IMR-90 (cell line): Measurements from ENCODE around the gene PRKCE. TPM values are rescaled to one million over a fixed set of nuclear protein-coding genes. Genes with fewer than 3 reads are reported as not detected.
A peak's percentile ranks its signal among the peaks of the same experiment; 100 is the strongest.

Experiments used
- ATAC-seq: fragments of 200-7000 bp; cut with Tn5 transposase; 2 replicates; pipeline ENCODE4 v1.9.1; 2020; ENCODE audit warnings: low read depth, mild to moderate bottlenecking, moderate library complexity
- BruUV-seq: library from RNA; stranded (reverse); fragments of 400-500 nt; replicated peaks from 2 replicates; lab custom pipeline; 2021; lab: Mats Ljungman, UMichigan
- CTCF ChIA-PET: fragments of 300-600 bp; formaldehyde crosslinking; extraction: SDS; loops from one replicate; lab custom pipeline; 2021; ENCODE audit warnings: antibody characterized with exemption; lab: Yijun Ruan, JAX
- POLR2A ChIA-PET: fragments of 300-600 bp; sonication (Branson Sonifier 250); formaldehyde crosslinking; loops from one replicate; lab custom pipeline; 2022; ENCODE audit warnings: antibody characterized with exemption; ENCODE audit not compliant: unreplicated experiment; lab: Charles Lee
- DNase-seq: peaks from one replicate; pipeline ENCODE4 v3.0.0; 2013
- H2AFZ ChIP-seq: replicated peaks from 2 replicates; pipeline ENCODE3; 2013; ENCODE audit warnings: low read length, mild to moderate bottlenecking; ENCODE audit not compliant: poor library complexity
- H2AK5ac ChIP-seq: 2 replicates; pipeline ENCODE4 v1.6.1; 2013; ENCODE audit warnings: low read depth, low read length, inconsistent platforms
- H2AK9ac ChIP-seq: replicated peaks from 2 replicates; pipeline ENCODE3; 2013; ENCODE audit warnings: mild to moderate bottlenecking, low read depth, low read length, moderate library complexity; ENCODE audit not compliant: poor library complexity
- H2BK120ac ChIP-seq: 2 replicates; pipeline ENCODE4 v1.6.1; 2013; ENCODE audit warnings: low read depth, low read length, inconsistent platforms
- H2BK15ac ChIP-seq: 3 replicates; pipeline ENCODE4 v1.6.1; 2013; ENCODE audit warnings: low read depth, low read length, inconsistent platforms
- H2BK20ac ChIP-seq: 2 replicates; pipeline ENCODE4 v1.6.1; 2013; ENCODE audit warnings: low read depth, mild to moderate bottlenecking, inconsistent platforms, low read length, moderate library complexity
- H2BK5ac ChIP-seq: 2 replicates; pipeline ENCODE4 v1.6.1; 2013; ENCODE audit warnings: mild to moderate bottlenecking, low read depth, low read length, inconsistent platforms; ENCODE audit not compliant: poor library complexity, severe bottlenecking
- H3K14ac ChIP-seq: replicated peaks from 2 replicates; pipeline ENCODE4 v1.6.1; 2013; ENCODE audit warnings: low read depth, low read length, inconsistent platforms
- H3K18ac ChIP-seq: 2 replicates; pipeline ENCODE4 v1.6.1; 2013; ENCODE audit warnings: low read depth, low read length, control low read depth
- H3K23ac ChIP-seq: 2 replicates; pipeline ENCODE4 v1.6.1; 2013; ENCODE audit warnings: low read depth, low read length, inconsistent platforms
- H3K27ac ChIP-seq: 2 replicates; pipeline ENCODE4 v1.5.1; 2013; ENCODE audit warnings: mild to moderate bottlenecking, control low read depth, low read length; ENCODE audit not compliant: insufficient read depth
- H3K27me3 ChIP-seq: 2 replicates; pipeline ENCODE4 v1.6.1; 2013; ENCODE audit warnings: low read length; ENCODE audit not compliant: control insufficient read depth, insufficient read depth
- H3K36me3 ChIP-seq: 2 replicates; pipeline ENCODE4 v1.6.1; 2013; ENCODE audit warnings: low read length, mixed read lengths; ENCODE audit not compliant: control insufficient read depth, insufficient read depth
- H3K4ac ChIP-seq: 2 replicates; pipeline ENCODE4 v1.6.1; 2013; ENCODE audit warnings: low read depth, low read length, inconsistent platforms
- H3K4me1 ChIP-seq: 2 replicates; pipeline ENCODE4 v1.6.1; 2013; ENCODE audit warnings: low read length, mixed read lengths; ENCODE audit not compliant: control insufficient read depth, insufficient read depth
- H3K4me2 ChIP-seq: 2 replicates; pipeline ENCODE4 v1.6.1; 2013; ENCODE audit warnings: low read depth, mild to moderate bottlenecking, control low read depth, low read length, moderate library complexity
- H3K4me3 ChIP-seq: 2 replicates; pipeline ENCODE4 v1.5.1; 2013; ENCODE audit warnings: low read depth, mild to moderate bottlenecking, control low read depth, low read length, moderate library complexity; ENCODE audit not compliant: insufficient read depth
- H3K56ac ChIP-seq: 2 replicates; pipeline ENCODE4 v1.6.1; 2013; ENCODE audit warnings: low read length, inconsistent platforms; ENCODE audit not compliant: insufficient read depth; ENCODE audit errors: extremely low read depth
- H3K79me1 ChIP-seq, 2 experiments: 2 replicates each; pipeline ENCODE4 v1.6.1; 2013; ENCODE audit warnings: low read length in 2 of 2, inconsistent platforms in 1 of 2, low read depth in 1 of 2
- H3K9ac ChIP-seq: 2 replicates; pipeline ENCODE4 v1.6.1; 2013; ENCODE audit warnings: low read depth, low read length, control low read depth
- H3K9me1 ChIP-seq: 2 replicates; pipeline ENCODE4 v1.6.1; 2013; ENCODE audit warnings: low read length, inconsistent platforms; ENCODE audit not compliant: insufficient read depth
- H3K9me3 ChIP-seq: 2 replicates; pipeline ENCODE4 v1.6.1; 2013; ENCODE audit warnings: low read length; ENCODE audit not compliant: control insufficient read depth, insufficient read depth
- H4K20me1 ChIP-seq: 2 replicates; pipeline ENCODE4 v1.6.1; 2013; ENCODE audit warnings: low read length, inconsistent platforms; ENCODE audit not compliant: insufficient read depth
- H4K5ac ChIP-seq: 2 replicates; pipeline ENCODE4 v1.6.1; 2013; ENCODE audit warnings: mild to moderate bottlenecking, low read depth, low read length, control low read depth
- H4K8ac ChIP-seq, 2 experiments: 2 replicates each; pipeline ENCODE4 v1.6.1; 2013; ENCODE audit warnings: low read depth in 2 of 2, low read length in 2 of 2, control low read depth in 1 of 2, inconsistent platforms in 1 of 2
- H4K91ac ChIP-seq: 2 replicates; pipeline ENCODE4 v1.6.1; 2013; ENCODE audit warnings: low read depth, low read length, inconsistent platforms; ENCODE audit not compliant: insufficient read depth
- RCOR1 ChIP-seq: IDR thresholded peaks from 2 replicates; pipeline ENCODE4 v1.6.1; 2012; ENCODE audit warnings: mild to moderate bottlenecking, low read length, improper control_type of control experiment; ENCODE audit not compliant: insufficient replicate concordance
- USF2 ChIP-seq: fragments of 150-350 bp; IDR thresholded peaks from 2 replicates; pipeline ENCODE4 v1.6.1; 2017; ENCODE audit warnings: mild to moderate bottlenecking, antibody characterized with exemption, low read length, low read depth
- WGBS, 2 experiments: methylation state at CpG; one replicate each; pipeline versions ENCODE4 v1.1.5 to v1.1.7; 2013; ENCODE audit warnings: missing lambda C conversion rate in 2 of 2; ENCODE audit not compliant: insufficient read length in 1 of 2; ENCODE audit errors: extremely low coverage in 2 of 2; 5-methylcytosine and 5-hydroxymethylcytosine counted together
- dilution Hi-C: fragments of 300-500 bp; cut with HindIII; formaldehyde crosslinking; loops from one replicate; pipeline ENCODE4 v1.14.3; 2018; ENCODE audit warnings: low sequenced_read_pairs; ENCODE audit not compliant: unreplicated experiment
- in situ Hi-C: fragments of 300-500 bp; cut with MboI; formaldehyde crosslinking; loops from 3 replicates; pipeline ENCODE4 v1.14.3; 2019; ENCODE audit warnings: low sequenced_read_pairs, inconsistent platforms, mixed read lengths
- intact Hi-C: fragments of 100-400 bp; cut with micrococcal nuclease; formaldehyde crosslinking; loops from 2 replicates; pipeline ENCODE4 v1.10.0; 2022
- polyA plus RNA-seq, 3 experiments: library from polyadenylated mRNA; depleted of rRNA; stranded (reverse); fragments of >200 nt; gene quantifications; 2 replicates each; pipeline ENCODE4 v1.2.3, GENCODE V29; 2012; ENCODE audit warnings: low replicate concordance in 1 of 3
- total RNA-seq: library from RNA; depleted of rRNA; stranded (reverse); fragments of >200 nt; gene quantifications from 2 replicates; pipeline ENCODE4 v1.2.3, GENCODE V29; 2012

Gene PRKCE
- total and polyA plus RNA-seq, 2 of the 4 experiments (the other 2 are of a cell fraction), result 8.1 to 32.4 TPM

- no peaks in the 10 kb centered on the region for H3K79me1 ChIP-seq
- H4K91ac ChIP-seq, result no peak overlapping the region
- H2BK5ac ChIP-seq, result no peak overlapping the region
- no peak overlapping the region for H3K9ac ChIP-seq
- no peaks in the 10 kb centered on the region for H3K4me1 ChIP-seq
- H4K5ac ChIP-seq, result no peak overlapping the region
- in situ Hi-C loops, result loop anchor here (25.0 kb wide), 1 partner anchor 672 kb away; no protein-coding TSS in a partner anchor
- H2AK9ac ChIP-seq, result no peak overlapping the region
- CTCF ChIA-PET, result no interaction called here
- no peaks in the 10 kb centered on the region for H4K20me1 ChIP-seq
- POLR2A ChIA-PET, result no interaction called here
- no peaks in the 10 kb centered on the region for H3K9me1 ChIP-seq
- no peak overlapping the region for H2AK5ac ChIP-seq
- H3K56ac ChIP-seq, result no peak overlapping the region
- ATAC-seq (no peak), DNase-seq (no peak)
- H3K9me3 ChIP-seq, result no peaks in the 10 kb centered on the region
- no peak overlapping the region for H2BK20ac ChIP-seq
- H3K4ac ChIP-seq, result no peak overlapping the region
- H3K4me3 ChIP-seq, result no peak overlapping the region
- no peak overlapping the region for H4K8ac ChIP-seq
- dilution Hi-C loops, result loop anchor here (25.0 kb wide), 1 partner anchor 297 kb away; no protein-coding TSS in a partner anchor
- no peak overlapping the region for H2AFZ ChIP-seq
- WGBS, 2 experiments, result 75% methylated on average over 1 of the region's 2 CpGs; no CpG with 5 or more reads in 1 of the 2 experiments
- H3K23ac ChIP-seq, result no peak overlapping the region
- no peaks in the 10 kb centered on the region for H3K36me3 ChIP-seq
- H3K27me3 ChIP-seq, result peaks cover 52% of the 10 kb centered on the region
- no peak overlapping the region for H3K4me2 ChIP-seq
- no peak overlapping the region for H2BK15ac ChIP-seq
- no TSS peak for BruUV-seq
- intact Hi-C loops, result no loop called here
- no peak overlapping the region for H3K14ac ChIP-seq
- H2BK120ac ChIP-seq, result no peak overlapping the region
- TF ChIP-seq RCOR1, result no peak
- peak; percentile 9; the same call in 1 of the 2 replicates for TF ChIP-seq USF2
- no peak overlapping the region for H3K18ac ChIP-seq
- no peak overlapping the region for H3K27ac ChIP-seq
Measured at GRCh38 chr2:45640576-45640975, 10.9 kb upstream of the PRKCE start.
